Epithelial cell of esophagus (primary cell): ENCODE measurements around the gene PRDM10.

ENCODE experiments used
- DNase-seq: peaks from one replicate; pipeline ENCODE4 v3.0.0; 2010; ENCODE audit warnings: low read depth
- H3K4me3 ChIP-seq: 2 replicates; pipeline ENCODE4 v1.5.1; 2011; ENCODE audit warnings: mild to moderate bottlenecking, low read length, control low read depth
- TF ChIP-seq, protein P1 (sequence below): IDR thresholded peaks from 2 replicates; pipeline ENCODE4 v1.5.1; 2011; ENCODE audit warnings: low read depth, mild to moderate bottlenecking, low read length, control low read depth, inconsistent platforms; ENCODE audit not compliant: insufficient read depth; ENCODE audit errors: missing control alignments

PRDM10 gene

DNA sequence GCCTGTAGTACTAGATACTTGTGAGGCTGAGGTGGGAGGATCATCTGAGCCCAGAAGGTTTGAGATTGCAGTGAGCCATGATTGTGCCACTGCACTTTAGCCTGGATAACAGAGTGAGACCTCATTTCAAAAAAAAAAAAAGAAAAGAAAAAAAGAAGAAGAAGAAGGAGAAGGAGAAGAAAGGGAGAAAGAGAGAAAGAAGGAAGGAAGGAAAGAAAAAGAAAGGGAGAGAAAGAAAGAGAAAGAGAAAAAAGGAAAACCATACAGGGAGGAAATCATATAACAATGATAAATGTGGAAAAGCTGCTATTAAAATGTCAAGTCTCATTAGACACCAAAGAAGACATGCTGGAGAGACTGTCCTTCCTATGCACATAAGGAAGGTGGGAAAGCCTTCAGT lies 5.7 kb upstream of the PRDM10 start:
- H3K4me3 ChIP-seq = no peak overlapping the region
- TF ChIP-seq, protein P1, sequence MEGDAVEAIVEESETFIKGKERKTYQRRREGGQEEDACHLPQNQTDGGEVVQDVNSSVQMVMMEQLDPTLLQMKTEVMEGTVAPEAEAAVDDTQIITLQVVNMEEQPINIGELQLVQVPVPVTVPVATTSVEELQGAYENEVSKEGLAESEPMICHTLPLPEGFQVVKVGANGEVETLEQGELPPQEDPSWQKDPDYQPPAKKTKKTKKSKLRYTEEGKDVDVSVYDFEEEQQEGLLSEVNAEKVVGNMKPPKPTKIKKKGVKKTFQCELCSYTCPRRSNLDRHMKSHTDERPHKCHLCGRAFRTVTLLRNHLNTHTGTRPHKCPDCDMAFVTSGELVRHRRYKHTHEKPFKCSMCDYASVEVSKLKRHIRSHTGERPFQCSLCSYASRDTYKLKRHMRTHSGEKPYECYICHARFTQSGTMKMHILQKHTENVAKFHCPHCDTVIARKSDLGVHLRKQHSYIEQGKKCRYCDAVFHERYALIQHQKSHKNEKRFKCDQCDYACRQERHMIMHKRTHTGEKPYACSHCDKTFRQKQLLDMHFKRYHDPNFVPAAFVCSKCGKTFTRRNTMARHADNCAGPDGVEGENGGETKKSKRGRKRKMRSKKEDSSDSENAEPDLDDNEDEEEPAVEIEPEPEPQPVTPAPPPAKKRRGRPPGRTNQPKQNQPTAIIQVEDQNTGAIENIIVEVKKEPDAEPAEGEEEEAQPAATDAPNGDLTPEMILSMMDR = no peak
- DNase-seq = no peak

DNA sequence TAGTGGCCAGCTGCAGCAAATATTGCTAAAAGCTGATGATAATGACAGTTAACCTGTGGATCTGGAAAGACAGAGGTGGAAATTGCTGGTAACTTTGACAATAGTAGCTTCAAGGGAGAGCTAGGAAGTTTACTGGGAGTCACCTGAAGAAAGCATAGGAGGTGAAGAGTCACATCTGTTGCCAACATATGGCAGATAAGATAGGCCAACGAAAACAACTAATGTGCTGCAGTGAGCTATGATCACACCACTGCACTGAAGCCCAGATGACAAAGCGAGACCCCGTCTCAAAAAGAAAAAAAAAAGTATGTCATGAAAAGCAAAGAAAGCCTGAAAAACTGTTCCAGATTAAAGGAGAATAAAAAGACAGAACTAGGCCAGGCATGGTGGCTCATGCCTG lies 4.3 kb upstream of the PRDM10 start:
- no peak for DNase-seq
- TF ChIP-seq, protein P1 = no peak
- no peak overlapping the region for H3K4me3 ChIP-seq

DNA sequence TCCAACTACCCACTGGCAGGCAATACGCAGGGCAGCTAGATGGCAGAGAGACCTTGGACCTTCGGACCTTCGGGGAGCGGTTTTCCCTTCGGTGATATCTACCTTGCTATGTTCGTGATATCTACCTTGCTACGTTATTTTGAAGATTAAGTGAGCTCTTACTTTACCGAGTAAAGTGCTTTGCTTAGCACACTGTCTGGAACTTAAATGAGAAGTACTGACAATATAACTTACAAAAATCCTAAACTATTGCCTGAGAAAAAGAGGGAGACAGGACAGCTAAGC lies 1.0 kb upstream of the PRDM10 start:
- TF ChIP-seq, protein P1 = no peak
- DNase-seq = no peak
- H3K4me3 ChIP-seq = peak overlapping the region; percentile 70

DNA sequence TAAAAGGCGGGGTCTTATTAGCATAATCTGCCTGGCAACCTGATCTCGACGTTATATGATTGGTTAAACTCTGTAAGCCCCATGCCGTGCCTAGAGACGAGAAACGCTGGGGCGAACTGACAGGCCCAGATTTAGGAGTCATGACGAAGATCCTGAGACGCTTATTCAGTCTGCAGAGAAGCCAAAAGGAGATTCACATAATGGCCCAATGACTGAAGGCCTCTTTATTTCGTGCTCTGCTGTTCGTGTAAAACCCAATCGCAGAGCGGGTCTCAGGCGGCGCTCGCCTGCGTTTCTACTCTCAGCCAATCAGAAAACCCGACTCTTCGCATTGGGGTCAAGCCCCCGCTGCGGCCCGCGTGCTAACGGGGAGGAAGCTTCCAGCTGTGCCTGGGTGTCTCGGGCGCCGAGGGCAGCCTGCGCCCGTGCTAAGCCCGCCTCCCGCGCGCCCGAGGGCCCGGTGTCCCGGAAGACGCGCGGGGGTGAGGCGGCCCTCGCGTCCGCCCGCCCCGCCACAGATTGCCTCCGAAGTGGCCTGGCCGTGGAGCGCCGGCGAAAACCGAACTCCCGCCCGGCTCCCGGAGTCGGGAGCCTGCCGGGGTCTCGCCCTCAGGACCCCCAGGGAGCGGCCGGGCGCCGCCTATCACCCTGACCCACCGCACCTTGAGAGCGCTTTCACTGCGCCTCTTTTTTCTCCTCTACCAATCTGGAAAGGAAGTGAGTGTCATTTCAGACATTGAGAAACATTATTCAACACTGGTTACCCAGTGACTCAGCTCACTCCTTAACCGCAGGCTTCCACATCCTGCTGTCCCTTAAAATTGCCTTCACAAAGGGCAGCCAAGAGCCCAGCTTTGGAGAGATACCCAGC lies 446 bp upstream of the PRDM10 start:
- TF ChIP-seq, protein P1 = no peak
- peak overlapping the region; percentile 70 for H3K4me3 ChIP-seq
- peak; percentile 97 for DNase-seq

DNA sequence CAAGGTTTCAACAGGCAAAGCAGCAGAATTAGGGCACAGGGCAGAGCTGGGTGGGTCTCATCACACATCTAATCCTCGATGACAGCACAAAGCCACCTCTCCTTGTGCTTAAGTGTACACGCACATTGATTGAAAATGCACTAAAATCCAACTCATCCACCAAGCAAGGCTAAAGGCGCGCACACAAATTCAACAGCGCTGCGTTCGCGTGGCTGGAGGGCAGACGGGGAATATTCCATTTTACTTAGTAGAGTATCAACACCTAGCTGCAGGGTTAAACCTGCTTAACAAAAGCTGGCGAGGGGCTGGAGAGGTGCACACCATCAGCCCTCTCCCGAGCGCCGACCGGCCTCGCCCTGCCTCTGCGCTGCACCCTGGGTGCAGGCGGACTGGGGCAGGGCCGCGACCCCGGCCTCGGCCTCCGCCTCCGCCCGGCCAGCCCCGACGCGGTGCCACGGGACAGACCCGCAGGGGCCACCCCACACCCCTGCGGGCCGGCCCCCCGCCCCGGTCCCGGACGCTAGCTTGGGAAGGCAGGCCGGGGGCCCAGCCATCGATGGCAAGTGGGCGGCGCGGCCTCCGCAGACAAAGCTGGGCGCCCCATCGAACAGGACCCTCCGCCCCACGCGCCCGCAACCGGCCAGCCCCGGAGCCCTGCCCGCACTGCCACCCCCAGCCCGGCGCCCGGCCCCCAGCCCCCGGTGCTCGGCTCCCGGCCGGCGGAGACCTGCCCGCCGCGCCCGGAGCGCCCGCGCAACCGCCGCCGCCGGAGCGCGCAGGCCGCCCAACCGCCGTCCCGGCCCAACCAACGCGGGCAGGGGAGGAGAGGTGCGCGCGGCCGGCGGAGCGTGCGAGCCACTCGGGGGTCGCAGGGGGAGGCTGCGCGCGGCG lies 929 bp downstream of the PRDM10 start:
- peak; percentile 43 for DNase-seq
- TF ChIP-seq, protein P1 = no peak
- peak overlapping the region; percentile 70 for H3K4me3 ChIP-seq

DNA sequence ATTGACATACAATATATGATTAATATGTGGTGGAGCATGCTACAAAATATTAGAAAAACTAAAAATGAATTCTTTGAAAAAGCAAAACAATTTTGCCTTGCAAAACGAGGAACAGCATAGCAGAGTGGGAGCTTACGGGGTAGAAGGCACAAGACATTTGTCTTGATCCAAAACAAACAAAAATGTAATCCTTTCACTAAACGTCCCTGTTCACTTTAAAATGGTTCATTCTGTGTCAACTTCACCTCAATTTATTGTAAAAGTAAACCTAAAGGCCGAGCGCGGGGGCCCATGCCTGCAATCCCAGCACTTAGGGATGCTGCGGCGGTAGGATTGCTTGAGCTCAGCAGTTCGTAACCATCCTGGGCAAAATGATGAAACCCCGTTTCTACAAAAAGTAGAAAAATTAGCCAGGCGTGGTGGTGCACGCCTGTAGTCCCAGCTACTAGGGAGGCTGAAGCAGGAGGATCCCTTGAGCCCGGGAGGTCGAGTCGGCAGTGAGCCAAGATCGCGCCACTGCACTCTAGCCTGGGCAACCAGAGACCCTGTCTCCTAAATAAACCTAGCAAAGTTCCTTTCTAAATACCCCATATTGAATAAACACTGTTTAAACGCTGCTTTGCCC lies 2.0 kb downstream of the PRDM10 start:
- DNase-seq = no peak
- peak overlapping the region; percentile 58 for H3K4me3 ChIP-seq
- TF ChIP-seq, protein P1 = no peak
